Measurements from ENCODE around the gene NEUROG1.
"Not testable (repeated sequence)": the region's sequence is repeated elsewhere in the genome, so short reads cannot be mapped to it uniquely, and the experiment has no call there.

NEUROG1 gene

GRCh38 chr5:135505973-135506372 is 29.8 kb downstream of the NEUROG1 start:
- Histone ChIP-seq H3K27ac (ENCODE audit: low read depth, low read length) (no peak overlapping the region), H3K4me3 (ENCODE audit: low read length) (no peak overlapping the region), H3K27me3 (ENCODE audit: insufficient read depth, low read length) (peaks cover 99% of the 10 kb centered on the region), H3K4me1 (ENCODE audit: insufficient read depth, low read length) (peaks cover 5% of the 10 kb centered on the region), H3K9me3 (ENCODE audit: insufficient read depth, low read depth, low read length) (no peaks in the 10 kb centered on the region), H3K36me3 (ENCODE audit: insufficient read depth, low read length) (no peaks in the 10 kb centered on the region), H3K9ac (ENCODE audit: low read depth, low read length) (no peak overlapping the region)
- 30% methylated on average over 2 of the region's 2 CpGs for WGBS

GRCh38 chr5:135504376-135504775 is 31.4 kb downstream of the NEUROG1 start:
- 96% methylated on average over 3 of the region's 3 CpGs for WGBS
- Histone ChIP-seq H3K4me3 (ENCODE audit: low read length) (no peak overlapping the region), H3K4me1 (ENCODE audit: insufficient read depth, low read length) (peaks cover 5% of the 10 kb centered on the region), H3K36me3 (ENCODE audit: insufficient read depth, low read length) (no peaks in the 10 kb centered on the region), H3K9me3 (ENCODE audit: insufficient read depth, low read depth, low read length) (no peaks in the 10 kb centered on the region), H3K27me3 (ENCODE audit: insufficient read depth, low read length) (peaks cover 98% of the 10 kb centered on the region), H3K27ac (ENCODE audit: low read depth, low read length) (no peak overlapping the region), H3K9ac (ENCODE audit: low read depth, low read length) (no peak overlapping the region)

- H3K9ac ChIP-seq (ENCODE audit: low read depth, low read length): no peak overlapping the region
- H3K4me1 ChIP-seq (ENCODE audit: insufficient read depth, low read length): peaks cover 6% of the 10 kb centered on the region
- H3K27ac ChIP-seq (ENCODE audit: low read depth, low read length): no peak overlapping the region
- H3K9me3 ChIP-seq (ENCODE audit: insufficient read depth, low read depth, low read length): no peaks in the 10 kb centered on the region
- WGBS: 67% methylated on average over 4 of the region's 4 CpGs
- peaks cover 98% of the 10 kb centered on the region for H3K27me3 ChIP-seq (ENCODE audit: insufficient read depth, low read length)
- H3K4me3 ChIP-seq (ENCODE audit: low read length): no peak overlapping the region
- no peaks in the 10 kb centered on the region for H3K36me3 ChIP-seq (ENCODE audit: insufficient read depth, low read length)
Observed at GRCh38 chr5:135503871-135504270, 31.9 kb downstream of the NEUROG1 start.

GRCh38 chr5:135502836-135503520 is 32.8 kb downstream of the NEUROG1 start:
- 82% methylated on average over 8 of the region's 8 CpGs for WGBS
- peaks cover 98% of the 10 kb centered on the region for H3K27me3 ChIP-seq (ENCODE audit: insufficient read depth, low read length)
- no peak overlapping the region for H3K27ac ChIP-seq (ENCODE audit: low read depth, low read length)
- no peaks in the 10 kb centered on the region for H3K36me3 ChIP-seq (ENCODE audit: insufficient read depth, low read length)
- H3K9me3 ChIP-seq (ENCODE audit: insufficient read depth, low read depth, low read length): no peaks in the 10 kb centered on the region
- H3K4me3 ChIP-seq (ENCODE audit: low read length): no peak overlapping the region
- peaks cover 8% of the 10 kb centered on the region for H3K4me1 ChIP-seq (ENCODE audit: insufficient read depth, low read length)
- no peak overlapping the region for H3K9ac ChIP-seq (ENCODE audit: low read depth, low read length)

GRCh38 chr5:135501965-135502364 is 33.8 kb downstream of the NEUROG1 start:
- no peaks in the 10 kb centered on the region for H3K9me3 ChIP-seq (ENCODE audit: insufficient read depth, low read depth, low read length)
- no peak overlapping the region for H3K9ac ChIP-seq (ENCODE audit: low read depth, low read length)
- no peak overlapping the region for H3K4me3 ChIP-seq (ENCODE audit: low read length)
- WGBS: 71% methylated on average over 1 of the region's 2 CpGs
- no peak overlapping the region for H3K27ac ChIP-seq (ENCODE audit: low read depth, low read length)
- peaks cover 98% of the 10 kb centered on the region for H3K27me3 ChIP-seq (ENCODE audit: insufficient read depth, low read length)
- no peaks in the 10 kb centered on the region for H3K36me3 ChIP-seq (ENCODE audit: insufficient read depth, low read length)
- H3K4me1 ChIP-seq (ENCODE audit: insufficient read depth, low read length): peaks cover 8% of the 10 kb centered on the region

- Histone ChIP-seq H3K4me1 (ENCODE audit: insufficient read depth, low read length) (peaks cover 14% of the 10 kb centered on the region), H3K27me3 (ENCODE audit: insufficient read depth, low read length) (peaks cover 99% of the 10 kb centered on the region), H3K9ac (ENCODE audit: low read depth, low read length) (no peak overlapping the region), H3K27ac (ENCODE audit: low read depth, low read length) (no peak overlapping the region), H3K4me3 (ENCODE audit: low read length) (no peak overlapping the region), H3K9me3 (ENCODE audit: insufficient read depth, low read depth, low read length) (no peaks in the 10 kb centered on the region), H3K36me3 (ENCODE audit: insufficient read depth, low read length) (no peaks in the 10 kb centered on the region)
- 68% methylated on average over 2 of the region's 2 CpGs for WGBS
Observed at GRCh38 chr5:135498637-135498995, 37.1 kb downstream of the NEUROG1 start.

GRCh38 chr5:135497971-135498636 is 37.7 kb downstream of the NEUROG1 start:
- peaks cover 18% of the 10 kb centered on the region for H3K4me1 ChIP-seq (ENCODE audit: insufficient read depth, low read length)
- no peak overlapping the region for H3K4me3 ChIP-seq (ENCODE audit: low read length)
- no peaks in the 10 kb centered on the region for H3K9me3 ChIP-seq (ENCODE audit: insufficient read depth, low read depth, low read length)
- peaks cover 99% of the 10 kb centered on the region for H3K27me3 ChIP-seq (ENCODE audit: insufficient read depth, low read length)
- H3K9ac ChIP-seq (ENCODE audit: low read depth, low read length): no peak overlapping the region
- no peak overlapping the region for H3K27ac ChIP-seq (ENCODE audit: low read depth, low read length)
- H3K36me3 ChIP-seq (ENCODE audit: insufficient read depth, low read length): no peaks in the 10 kb centered on the region
- WGBS: 72% methylated on average over 8 of the region's 8 CpGs

- Histone ChIP-seq H3K4me1 (ENCODE audit: insufficient read depth, low read length) (peaks cover 27% of the 10 kb centered on the region), H3K27me3 (ENCODE audit: insufficient read depth, low read length) (peaks cover 99% of the 10 kb centered on the region)
- WGBS: 84% methylated on average over 4 of the region's 4 CpGs
- not testable (repeated sequence) for H3K4me3 ChIP-seq (ENCODE audit: low read length); H3K9me3 ChIP-seq (ENCODE audit: insufficient read depth, low read depth, low read length); H3K36me3 ChIP-seq (ENCODE audit: insufficient read depth, low read length); H3K9ac ChIP-seq (ENCODE audit: low read depth, low read length); H3K27ac ChIP-seq (ENCODE audit: low read depth, low read length)
Observed at GRCh38 chr5:135495531-135495930, 40.2 kb downstream of the NEUROG1 start.

GRCh38 chr5:135494196-135494595 is 41.6 kb downstream of the NEUROG1 start:
- 82% methylated on average over 5 of the region's 5 CpGs for WGBS
- peaks cover 100% of the 10 kb centered on the region for H3K27me3 ChIP-seq (ENCODE audit: insufficient read depth, low read length)
- H3K9me3 ChIP-seq (ENCODE audit: insufficient read depth, low read depth, low read length): no peaks in the 10 kb centered on the region
- H3K4me1 ChIP-seq (ENCODE audit: insufficient read depth, low read length): peaks cover 41% of the 10 kb centered on the region
- H3K4me3 ChIP-seq (ENCODE audit: low read length): no peak overlapping the region
- H3K9ac ChIP-seq (ENCODE audit: low read depth, low read length): no peak overlapping the region
- no peaks in the 10 kb centered on the region for H3K36me3 ChIP-seq (ENCODE audit: insufficient read depth, low read length)
- no peak overlapping the region for H3K27ac ChIP-seq (ENCODE audit: low read depth, low read length)

- WGBS: 84% methylated on average over 8 of the region's 8 CpGs
- H3K9ac ChIP-seq (ENCODE audit: low read depth, low read length): no peak overlapping the region
- H3K36me3 ChIP-seq (ENCODE audit: insufficient read depth, low read length): no peaks in the 10 kb centered on the region
- no peak overlapping the region for H3K27ac ChIP-seq (ENCODE audit: low read depth, low read length)
- no peaks in the 10 kb centered on the region for H3K9me3 ChIP-seq (ENCODE audit: insufficient read depth, low read depth, low read length)
- no peak overlapping the region for H3K4me3 ChIP-seq (ENCODE audit: low read length)
- H3K4me1 ChIP-seq (ENCODE audit: insufficient read depth, low read length): peaks cover 39% of the 10 kb centered on the region
- H3K27me3 ChIP-seq (ENCODE audit: insufficient read depth, low read length): peaks cover 100% of the 10 kb centered on the region
Observed at GRCh38 chr5:135493406-135494180, 42.2 kb downstream of the NEUROG1 start.

- Histone ChIP-seq H3K27me3 (ENCODE audit: insufficient read depth, low read length) (peaks cover 100% of the 10 kb centered on the region), H3K9ac (ENCODE audit: low read depth, low read length) (no peak overlapping the region), H3K9me3 (ENCODE audit: insufficient read depth, low read depth, low read length) (no peaks in the 10 kb centered on the region), H3K27ac (ENCODE audit: low read depth, low read length) (no peak overlapping the region), H3K4me1 (ENCODE audit: insufficient read depth, low read length) (peaks cover 50% of the 10 kb centered on the region), H3K36me3 (ENCODE audit: insufficient read depth, low read length) (no peaks in the 10 kb centered on the region), H3K4me3 (ENCODE audit: low read length) (no peak overlapping the region; the same call in 1 of the 2 replicates)
- 59% methylated on average over 3 of the region's 3 CpGs for WGBS
Observed at GRCh38 chr5:135492319-135492626, 43.5 kb downstream of the NEUROG1 start.

All from HUES64 (cell line).